Activated T-cell treated with anti-CD3 and anti-CD28 coated beads, Interleukin-2, amount 50 U/mL, for 1 hour (primary cell): ENCODE results near the gene TAAR5.
"Not testable (repeated sequence)": the region's sequence is repeated elsewhere in the genome, so short reads cannot be mapped to it uniquely, and the experiment has no call there.

Source experiments
- DNase-seq: peaks from one replicate; pipeline ENCODE4 v3.0.0-alpha.2; 2020

TAAR5 gene

GRCh38 chr6:132569170-132569569, 20.4 kb downstream of the TAAR5 start:
- no peak for DNase-seq

- DNase-seq: no peak
Measured at GRCh38 chr6:132568611-132569010, 20.9 kb downstream of the TAAR5 start.

GRCh38 chr6:132567566-132567965, 22.0 kb downstream of the TAAR5 start:
- DNase-seq: no peak

GRCh38 chr6:132566404-132566803, 23.1 kb downstream of the TAAR5 start:
- DNase-seq: no peak

- DNase-seq: not testable (repeated sequence)
Measured at GRCh38 chr6:132560087-132560486, 29.5 kb downstream of the TAAR5 start.

GRCh38 chr6:132552372-132552771, 37.2 kb downstream of the TAAR5 start, which contains the start of gene TAAR8:
TAAR8 (plus strand) TSS chr6:132552672; CDS start chr6:132552693, 21 bp downstream.
- no peak for DNase-seq

- DNase-seq: no peak
Measured at GRCh38 chr6:132551214-132551613, 38.3 kb downstream of the TAAR5 start.

GRCh38 chr6:132548746-132549463, 40.6 kb downstream of the TAAR5 start:
- DNase-seq: no peak

GRCh38 chr6:132544826-132545225, 44.7 kb downstream of the TAAR5 start:
- no peak for DNase-seq
